Measurements from ENCODE around the gene CERS4.

Gene CERS4

GRCh38 chr19:8306235-8307054 is 97.3 kb downstream of the CERS4 start:
- TF ChIP-seq ZNF274 (IDR thresholded peaks at IDR 0.05; ENCODE audit: low read depth, low read length) = no peak
- H3K4me3 ChIP-seq (ENCODE audit: low read length) = peak overlapping the region; percentile 80; the same call in 1 of the 2 replicates

- peak overlapping the region; percentile 80 for H3K4me3 ChIP-seq (ENCODE audit: low read length)
- no peak for TF ChIP-seq ZNF274 (IDR thresholded peaks at IDR 0.05; ENCODE audit: low read depth, low read length)
Observed at GRCh38 chr19:8307400-8307964, 98.3 kb downstream of the CERS4 start.

GRCh38 chr19:8307965-8308866 is 99.0 kb downstream of the CERS4 start, which contains the start of gene CD320:
Gene CD320 (minus strand): TSS chr19:8308358. CDS start chr19:8308290, 68 bp downstream.
- H3K4me3 ChIP-seq (ENCODE audit: low read length) = peak within 1 kb of the TSS; percentile 80
- no peak for TF ChIP-seq ZNF274 (IDR thresholded peaks at IDR 0.05; ENCODE audit: low read depth, low read length)

GRCh38 chr19:8308891-8309291 is 99.7 kb downstream of the CERS4 start:
- H3K4me3 ChIP-seq (ENCODE audit: low read length) = peak overlapping the region; percentile 80; the same call in 1 of the 2 replicates
- TF ChIP-seq ZNF274 (IDR thresholded peaks at IDR 0.05; ENCODE audit: low read depth, low read length) = no peak

- TF ChIP-seq ZNF274 (IDR thresholded peaks at IDR 0.05; ENCODE audit: low read depth, low read length) = no peak
- no peak overlapping the region for H3K4me3 ChIP-seq (ENCODE audit: low read length)
Observed at GRCh38 chr19:8310342-8311055, 101.3 kb downstream of the CERS4 start.

- TF ChIP-seq ZNF274 (IDR thresholded peaks at IDR 0.05; ENCODE audit: low read depth, low read length) = no peak
- H3K4me3 ChIP-seq (ENCODE audit: low read length) = no peak overlapping the region
Observed at GRCh38 chr19:8311461-8312260, 102.5 kb downstream of the CERS4 start.
